Uterus (tissue), 4 donors: ENCODE results near the gene CD9. TPM values are rescaled to one million over a fixed set of nuclear protein-coding genes. Genes with fewer than 3 reads are reported as not detected.

ENCODE experiments used
- DNase-seq, 2 donors: peaks; one replicate each; pipeline ENCODE4 v3.0.0-alpha.2; 2019 to 2020
- H3K27ac ChIP-seq, 2 donors: fragments of 200-600 bp; sonication (generic); 1 replicate in 1 of 2; 2 replicates in 1 of 2; pipeline ENCODE4 v1.5.1; 2016 to 2018
- H3K27me3 ChIP-seq, 2 donors: fragments of 200-600 bp; sonication (generic); one replicate each; pipeline ENCODE4 v1.5.1; 2018 to 2019; ENCODE audit warnings: control low read depth in 1 of 2
- H3K36me3 ChIP-seq, 2 donors: fragments of 200-600 bp; sonication (generic); one replicate each; pipeline ENCODE4 v1.5.1; 2019; ENCODE audit warnings: control low read depth in 1 of 2
- H3K4me1 ChIP-seq, 2 donors: fragments of 200-600 bp; sonication (generic); one replicate each; pipeline ENCODE4 v1.5.1; 2018 to 2019; ENCODE audit warnings: control low read depth in 1 of 2
- H3K4me3 ChIP-seq, 2 donors: fragments of 200-600 bp; sonication (generic); 1 replicate in 1 of 2; 2 replicates in 1 of 2; pipeline ENCODE4 v1.5.1; 2018 to 2019; ENCODE audit warnings: mild to moderate bottlenecking in 1 of 2
- H3K9me3 ChIP-seq, 2 donors: fragments of 200-600 bp; sonication (generic); one replicate each; pipeline ENCODE4 v1.5.1; 2019; ENCODE audit warnings: control low read depth in 1 of 2
- CTCF ChIP-seq, 4 experiments: fragments of 200-600 bp in 2 of 4; fragments of 450-650 bp in 2 of 4; sonication (generic) in 2 of 4; IDR thresholded peaks; one replicate each; pipeline ENCODE4 v1.5.1; 2016 to 2019; ENCODE audit warnings: antibody characterized with exemption in 4 of 4, mild to moderate bottlenecking in 2 of 4, moderate library complexity in 1 of 4
- POLR2A ChIP-seq, 2 donors: fragments of 450-650 bp; IDR thresholded peaks; one replicate each; pipeline ENCODE4 v1.6.1; 2016; ENCODE audit warnings: antibody characterized with exemption in 2 of 2, mild to moderate bottlenecking in 1 of 2, moderate library complexity in 1 of 2
- intact Hi-C: fragments of 100-400 bp; cut with DNase I; formaldehyde crosslinking; loops from one replicate; pipeline ENCODE4 v1.15.1; 2023; ENCODE audit warnings: low total_unique reads
- total RNA-seq, 4 donors: library from RNA; depleted of rRNA in 3 of 4; stranded (reverse); fragments of >200 nt in 3 of 4; gene quantifications; one replicate each; pipeline versions ENCODE4 v1.1.0 to v1.2.4, GENCODE V29; 2014 to 2023
- donor health status: DM: yes; HTN: yes; CAD: no.

The CD9 gene
- total RNA-seq, 4 donors from 2014 or later, result 161 to 275 (median 207) TPM

GRCh38 chr12:6266971-6267721 is 66.9 kb downstream of the CD9 start:
- intact Hi-C loops, result no loop called here
- no peak for DNase-seq
- H3K27me3 ChIP-seq, result no peaks in the 10 kb centered on the region
- H3K4me1 ChIP-seq, result no peaks in the 10 kb centered on the region
- no peak overlapping the region for H3K27ac ChIP-seq
- H3K9me3 ChIP-seq, result no peaks in the 10 kb centered on the region
- TF ChIP-seq CTCF (IDR thresholded peaks at IDR 0.05) (no peak), POLR2A (IDR thresholded peaks at IDR 0.05) (no peak)
- no peak overlapping the region for H3K4me3 ChIP-seq
- H3K36me3 ChIP-seq, result no peaks in the 10 kb centered on the region

GRCh38 chr12:6268484-6269157 is 68.4 kb downstream of the CD9 start:
- H3K27ac ChIP-seq, result no peak overlapping the region
- H3K9me3 ChIP-seq, result no peaks in the 10 kb centered on the region
- no peak overlapping the region for H3K4me3 ChIP-seq
- no peaks in the 10 kb centered on the region for H3K4me1 ChIP-seq
- TF ChIP-seq CTCF (IDR thresholded peaks at IDR 0.05), result no peak
- TF ChIP-seq POLR2A (IDR thresholded peaks at IDR 0.05), result no peak
- intact Hi-C loops, result no loop called here
- H3K36me3 ChIP-seq, result no peaks in the 10 kb centered on the region
- no peak for DNase-seq
- H3K27me3 ChIP-seq, result no peaks in the 10 kb centered on the region

GRCh38 chr12:6269986-6270385 is 69.8 kb downstream of the CD9 start:
- H3K36me3 ChIP-seq, result no peaks in the 10 kb centered on the region
- H3K27ac ChIP-seq, result no peak overlapping the region
- no peak for DNase-seq
- intact Hi-C loops, result no loop called here
- no peaks in the 10 kb centered on the region for H3K4me1 ChIP-seq
- TF ChIP-seq CTCF (IDR thresholded peaks at IDR 0.05) (no peak), POLR2A (IDR thresholded peaks at IDR 0.05) (no peak)
- no peak overlapping the region for H3K4me3 ChIP-seq
- H3K9me3 ChIP-seq, result no peaks in the 10 kb centered on the region
- no peaks in the 10 kb centered on the region for H3K27me3 ChIP-seq

GRCh38 chr12:6271281-6271680 is 71.1 kb downstream of the CD9 start:
- no peak overlapping the region for H3K27ac ChIP-seq
- no peaks in the 10 kb centered on the region for H3K36me3 ChIP-seq
- no peaks in the 10 kb centered on the region for H3K4me1 ChIP-seq
- TF ChIP-seq CTCF (IDR thresholded peaks at IDR 0.05) (no peak), POLR2A (IDR thresholded peaks at IDR 0.05) (no peak)
- intact Hi-C loops, result no loop called here
- DNase-seq, result no peak
- no peaks in the 10 kb centered on the region for H3K9me3 ChIP-seq
- H3K4me3 ChIP-seq, result no peak overlapping the region
- no peaks in the 10 kb centered on the region for H3K27me3 ChIP-seq
